GM18505 (cell line): ENCODE results near the gene PDE8A.
"Not testable (repeated sequence)": the region's sequence is repeated elsewhere in the genome, so short reads cannot be mapped to it uniquely, and the experiment has no call there.

Experiments
- ATAC-seq: cut with Tn5 transposase; IDR thresholded peaks from one replicate; pipeline ENCODE4 v1.9.1; 2021; ENCODE audit not compliant: unreplicated experiment
- POLR2A ChIP-seq: IDR thresholded peaks from 4 replicates; pipeline ENCODE4 v1.6.1; 2011; ENCODE audit warnings: borderline replicate concordance; ENCODE audit not compliant: insufficient read depth, insufficient read length; ENCODE audit errors: extremely low read depth

The PDE8A gene

DNA sequence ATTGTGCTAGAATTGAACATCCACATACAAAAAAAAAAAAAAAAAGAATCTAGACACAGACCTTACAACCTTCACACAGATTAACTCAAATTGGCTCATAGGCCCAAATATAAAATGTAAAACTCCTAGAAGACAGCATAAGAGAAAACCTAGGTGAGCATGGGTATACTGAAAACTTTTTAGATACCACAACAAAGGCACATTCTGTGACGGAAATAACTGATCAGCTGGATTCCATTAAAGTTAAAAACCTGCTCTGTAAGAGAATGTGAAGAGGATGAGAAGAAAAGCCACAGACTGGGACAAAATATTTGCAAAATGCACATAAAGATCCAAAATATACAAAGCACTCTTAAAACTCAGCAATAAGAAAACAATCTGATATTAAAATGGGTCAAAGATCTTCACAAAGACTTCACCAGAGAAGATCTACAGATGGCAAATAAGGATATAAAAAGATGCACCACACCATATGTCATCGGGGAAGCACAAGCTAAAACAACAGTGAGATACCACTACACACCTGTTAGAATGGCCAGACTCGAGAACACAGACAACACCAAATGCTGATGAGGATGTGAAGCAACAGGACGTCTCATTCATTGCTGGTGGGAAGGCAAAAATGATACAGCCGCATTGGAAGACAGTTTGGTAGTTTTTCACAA lies 167.9 kb downstream of the PDE8A start:
- no peak for ATAC-seq
- TF ChIP-seq POLR2A: no peak

GRCh38 chr15:85150130-85150480 lies 168.4 kb downstream of the PDE8A start:
- ATAC-seq: no peak
- no peak for TF ChIP-seq POLR2A

- no peak for TF ChIP-seq POLR2A
- no peak for ATAC-seq
Measured at GRCh38 chr15:85151145-85151544, 169.5 kb downstream of the PDE8A start.

DNA sequence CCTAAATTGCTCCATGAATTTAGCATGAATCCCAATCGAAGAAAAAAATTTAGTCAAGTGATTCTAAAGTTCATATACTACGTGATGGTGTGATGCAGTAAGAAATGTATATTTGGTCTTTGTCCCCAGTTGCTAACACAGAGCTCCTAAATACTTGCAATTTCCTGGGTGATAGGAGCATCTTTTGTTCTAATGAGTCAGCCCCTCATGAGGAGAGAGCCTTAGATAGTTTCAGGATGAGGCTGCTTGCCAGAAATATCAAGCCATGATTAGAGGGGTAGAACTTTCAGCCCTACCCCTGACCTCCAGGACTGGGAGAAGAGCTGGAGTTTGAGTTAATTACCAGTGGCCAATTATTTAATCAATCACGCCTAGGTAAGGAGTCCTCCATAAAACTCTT lies 170.2 kb downstream of the PDE8A start:
- no peak for TF ChIP-seq POLR2A
- no peak for ATAC-seq

DNA sequence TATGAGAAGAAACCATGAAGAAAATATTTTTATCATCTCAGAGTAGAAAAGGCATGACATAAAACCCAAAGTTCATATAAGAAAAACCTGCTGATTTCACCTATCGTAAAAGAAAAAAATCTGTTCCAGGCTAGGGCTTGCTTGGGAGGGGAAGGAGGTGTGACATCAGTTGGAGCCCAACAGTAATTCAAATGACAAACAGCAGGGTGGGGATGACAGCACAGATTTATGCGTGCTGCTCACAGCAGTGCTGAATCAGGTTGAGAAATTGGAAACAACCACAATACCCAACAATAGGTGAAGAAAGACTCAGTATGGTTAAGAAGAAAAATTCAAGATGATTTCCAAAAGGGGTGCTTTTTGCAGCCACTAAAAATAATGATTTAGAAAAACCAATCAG lies 172.4 kb downstream of the PDE8A start:
- ATAC-seq: no peak
- no peak for TF ChIP-seq POLR2A

DNA sequence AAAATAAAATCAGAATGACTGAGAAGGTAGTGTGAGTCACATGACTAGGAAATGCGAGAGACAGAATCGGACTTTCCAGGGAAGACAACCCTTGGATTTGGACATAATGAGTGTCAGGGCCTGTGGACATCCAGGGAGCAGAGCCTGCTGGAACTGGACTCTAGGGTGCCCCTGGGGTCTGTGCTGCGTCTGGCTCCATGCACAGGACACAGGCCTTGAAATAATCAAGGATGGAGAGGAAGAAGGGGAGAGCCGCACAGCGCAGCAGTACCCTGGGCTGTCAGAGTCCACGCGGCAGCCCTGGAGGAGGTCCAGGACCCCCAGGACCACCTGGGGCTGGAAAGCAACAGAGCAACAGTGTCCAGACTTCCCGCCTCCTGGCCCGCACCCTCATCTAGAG lies 173.7 kb downstream of the PDE8A start:
- no peak for ATAC-seq
- TF ChIP-seq POLR2A: no peak

DNA sequence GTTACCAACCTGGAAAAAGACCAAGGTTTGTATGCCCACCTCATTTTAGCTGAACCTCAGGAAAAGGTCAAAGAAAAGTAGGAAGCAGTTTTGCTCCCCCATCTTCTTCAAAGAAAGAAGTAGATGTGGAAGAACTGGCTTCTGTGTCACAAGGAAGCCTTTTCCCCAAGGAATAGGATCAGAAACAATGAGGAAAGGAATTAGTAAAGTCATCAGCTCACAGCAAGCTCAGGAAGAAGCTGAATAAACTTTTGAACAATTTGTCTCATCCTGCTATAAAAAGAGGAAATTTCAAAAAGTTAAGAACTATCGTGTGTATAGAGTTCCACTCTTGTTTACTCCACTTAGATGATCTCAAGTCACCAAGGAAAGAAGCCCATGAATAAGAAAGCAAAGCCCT lies 174.2 kb downstream of the PDE8A start:
- TF ChIP-seq POLR2A: no peak
- no peak for ATAC-seq

DNA sequence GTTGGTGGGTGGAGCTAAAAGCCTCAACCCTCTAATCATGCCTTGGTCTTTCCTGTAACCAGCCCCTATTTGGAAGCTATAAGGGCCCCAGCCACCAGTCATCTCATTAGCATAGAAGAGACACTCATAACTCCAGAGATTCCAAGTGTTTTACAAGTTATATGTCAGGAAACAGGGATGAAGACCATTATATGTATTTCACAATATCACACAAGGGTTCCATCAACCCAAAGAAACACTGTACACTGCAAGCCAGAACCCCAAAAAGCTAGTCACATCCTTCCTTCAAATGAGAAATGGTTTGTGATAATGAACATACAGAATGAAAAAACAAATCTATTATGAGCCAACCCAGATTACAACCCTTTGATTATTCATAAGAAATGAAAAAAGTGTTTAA lies 175.7 kb downstream of the PDE8A start:
- TF ChIP-seq POLR2A: no peak
- ATAC-seq: no peak

GRCh38 chr15:85162237-85162636 lies 180.6 kb downstream of the PDE8A start:
- ATAC-seq: no peak
- no peak for TF ChIP-seq POLR2A

- no peak for ATAC-seq
- TF ChIP-seq POLR2A: no peak
Measured at GRCh38 chr15:85164841-85165466, 183.3 kb downstream of the PDE8A start.

DNA sequence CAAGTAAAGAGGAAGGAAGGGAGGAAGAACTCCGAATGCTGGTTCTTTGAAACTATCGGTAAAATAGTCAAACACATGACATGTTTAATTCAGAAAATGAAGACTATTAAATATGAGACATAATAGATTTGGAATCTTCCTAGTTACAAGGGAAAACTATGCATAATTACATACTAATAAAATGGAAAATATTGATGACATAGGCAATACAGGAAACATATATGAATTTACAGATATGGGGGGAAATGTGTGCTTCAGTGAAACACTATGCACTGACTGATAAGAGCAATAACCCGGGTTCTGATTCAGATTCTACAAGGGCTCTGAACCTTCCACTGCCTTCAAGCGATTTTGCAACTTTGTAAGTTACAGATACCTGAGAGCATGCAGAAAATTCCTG lies 185.9 kb downstream of the PDE8A start:
- no peak for TF ChIP-seq POLR2A
- no peak for ATAC-seq

GRCh38 chr15:85168642-85169173 lies 187.1 kb downstream of the PDE8A start:
- TF ChIP-seq POLR2A: no peak
- no peak for ATAC-seq

DNA sequence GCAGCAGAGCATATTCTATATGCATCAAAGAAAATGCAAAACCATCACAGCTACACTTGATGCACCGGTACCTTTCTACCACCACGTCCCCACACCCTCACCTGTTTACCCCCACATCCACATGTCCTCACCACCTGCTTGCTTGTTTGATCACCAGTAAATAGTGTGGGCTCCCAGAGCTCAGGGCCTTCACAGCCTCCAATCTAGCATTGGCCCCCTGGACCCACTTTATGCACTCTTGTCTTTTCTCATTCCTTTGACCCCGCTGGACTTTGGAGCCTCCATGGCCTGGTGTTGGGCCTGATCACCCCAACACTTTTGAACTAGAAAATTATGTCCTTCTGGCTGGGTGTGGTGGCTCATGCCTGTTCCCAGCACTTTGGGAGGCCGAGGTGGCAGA lies 190.1 kb downstream of the PDE8A start:
- no peak for TF ChIP-seq POLR2A
- ATAC-seq: no peak

DNA sequence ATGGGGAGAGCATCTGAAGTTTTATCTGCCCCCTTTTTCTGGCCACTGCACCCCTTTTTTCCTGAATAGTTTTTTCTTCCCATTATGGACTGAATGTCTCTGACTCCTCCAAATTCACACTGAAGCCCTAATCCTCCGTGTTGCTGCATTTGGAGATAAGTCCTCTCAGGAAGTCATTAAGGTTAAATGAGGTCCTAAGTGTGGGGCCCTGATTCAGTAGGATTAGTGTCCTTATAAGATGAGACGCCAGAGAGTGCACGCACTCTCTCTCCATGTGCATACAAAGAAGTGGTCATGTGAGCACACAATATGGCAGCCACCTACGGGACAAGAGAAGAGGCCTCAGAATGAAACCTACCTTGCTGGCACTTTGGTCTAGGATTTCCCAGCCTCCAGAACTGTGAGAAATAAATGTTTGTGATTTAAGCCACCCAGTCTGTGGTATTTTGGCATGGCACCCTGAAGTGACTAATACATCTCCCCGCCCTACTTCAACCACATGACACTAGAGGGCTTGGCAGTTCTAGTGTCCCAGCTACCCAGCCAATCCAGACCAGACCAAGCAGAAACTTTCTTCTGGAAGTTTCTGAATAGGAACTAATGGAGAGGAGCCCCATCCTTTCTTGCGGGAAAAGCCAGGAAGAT lies 191.3 kb downstream of the PDE8A start:
- ATAC-seq: no peak
- TF ChIP-seq POLR2A: no peak

- not testable (repeated sequence) for ATAC-seq
Measured at GRCh38 chr15:85173630-85174029, 192.0 kb downstream of the PDE8A start.
